KMS-11 (cell line): ENCODE results near the gene TRIM50.

Source experiments
- H2AFZ ChIP-seq: fragments of 200-600 bp; sonication (generic); 2 replicates; pipeline ENCODE4 v1.6.1; 2016; ENCODE audit warnings: antibody characterized with exemption, mixed run types, low read depth
- H3K27ac ChIP-seq: fragments of 200-600 bp; sonication (generic); 2 replicates; pipeline ENCODE4 v1.6.1; 2016; ENCODE audit warnings: mild to moderate bottlenecking, mixed run types
- H3K27me3 ChIP-seq: fragments of 200-600 bp; sonication (generic); 2 replicates; pipeline ENCODE4 v1.6.1; 2017; ENCODE audit warnings: mild to moderate bottlenecking, low read depth, mixed run types, moderate library complexity; ENCODE audit not compliant: insufficient read depth
- H3K36me3 ChIP-seq: fragments of 200-600 bp; sonication (generic); 2 replicates; pipeline ENCODE4 v1.6.1; 2017; ENCODE audit warnings: mild to moderate bottlenecking, mixed run types; ENCODE audit not compliant: insufficient read depth
- H3K4me1 ChIP-seq: fragments of 200-600 bp; sonication (generic); 2 replicates; pipeline ENCODE4 v1.6.1; 2016; ENCODE audit warnings: mild to moderate bottlenecking, low read depth, mixed run types; ENCODE audit not compliant: poor library complexity, severe bottlenecking
- H3K4me2 ChIP-seq: fragments of 200-600 bp; sonication (generic); 2 replicates; pipeline ENCODE4 v1.7.0; 2016; ENCODE audit warnings: mild to moderate bottlenecking, mixed run types
- H3K4me3 ChIP-seq: fragments of 200-600 bp; sonication (generic); IDR thresholded peaks from 2 replicates; pipeline ENCODE4 v1.6.1; 2017; ENCODE audit warnings: low read depth, low read length, mixed read lengths; ENCODE audit not compliant: insufficient read depth
- H3K79me2 ChIP-seq: fragments of 200-600 bp; sonication (generic); 2 replicates; pipeline ENCODE4 v1.6.1; 2016; ENCODE audit warnings: low read depth, mixed run types; ENCODE audit not compliant: insufficient read depth
- H3K9ac ChIP-seq: fragments of 200-600 bp; sonication (generic); 2 replicates; pipeline ENCODE4 v1.6.1; 2016; ENCODE audit warnings: mild to moderate bottlenecking, mixed run types
- H4K20me1 ChIP-seq: fragments of 200-600 bp; sonication (generic); 2 replicates; pipeline ENCODE4 v1.6.1; 2016; ENCODE audit warnings: mild to moderate bottlenecking, mixed run types; ENCODE audit not compliant: insufficient read depth
- CTCF ChIP-seq: fragments of 200-600 bp; sonication (generic); conservative IDR thresholded peaks from 2 replicates; pipeline ENCODE4 v1.6.1; 2017; ENCODE audit warnings: low read depth, mild to moderate bottlenecking, antibody characterized with exemption, low read length, moderate library complexity, mixed read lengths

Gene TRIM50

GRCh38 chr7:73358590-73359275 lies 30.9 kb upstream of the TRIM50 start:
- no peaks in the 10 kb centered on the region for H3K36me3 ChIP-seq
- H4K20me1 ChIP-seq: no peaks in the 10 kb centered on the region
- no peaks in the 10 kb centered on the region for H3K27me3 ChIP-seq
- H3K9ac ChIP-seq: no peak overlapping the region
- no peak for TF ChIP-seq CTCF
- no peak overlapping the region for H3K4me2 ChIP-seq
- no peak overlapping the region for H3K27ac ChIP-seq
- H3K4me1 ChIP-seq: no peaks in the 10 kb centered on the region
- H2AFZ ChIP-seq: no peak overlapping the region
- H3K79me2 ChIP-seq: no peaks in the 10 kb centered on the region
- H3K4me3 ChIP-seq: no peak overlapping the region

GRCh38 chr7:73356159-73356558 lies 28.3 kb upstream of the TRIM50 start:
- Histone ChIP-seq H2AFZ (no peak overlapping the region), H3K27me3 (no peaks in the 10 kb centered on the region), H3K4me2 (no peak overlapping the region), H3K36me3 (no peaks in the 10 kb centered on the region), H3K4me3 (no peak overlapping the region), H3K9ac (no peak overlapping the region), H3K79me2 (no peaks in the 10 kb centered on the region), H4K20me1 (no peaks in the 10 kb centered on the region), H3K27ac (no peak overlapping the region), H3K4me1 (no peaks in the 10 kb centered on the region)
- TF ChIP-seq CTCF: no peak

- H4K20me1 ChIP-seq: no peaks in the 10 kb centered on the region
Measured at GRCh38 chr7:73354821-73355220, 26.9 kb upstream of the TRIM50 start.

GRCh38 chr7:73354196-73354595 lies 26.3 kb upstream of the TRIM50 start:
- Histone ChIP-seq H3K4me2 (no peak overlapping the region), H3K9ac (no peak overlapping the region), H2AFZ (no peak overlapping the region), H3K27me3 (no peaks in the 10 kb centered on the region), H3K79me2 (no peaks in the 10 kb centered on the region), H3K36me3 (no peaks in the 10 kb centered on the region), H3K27ac (no peak overlapping the region), H4K20me1 (no peaks in the 10 kb centered on the region), H3K4me1 (no peaks in the 10 kb centered on the region), H3K4me3 (no peak overlapping the region)
- no peak for TF ChIP-seq CTCF

More at GRCh38 chr7:73354821-73355220, 26.9 kb upstream of the TRIM50 start:
- no peaks in the 10 kb centered on the region for H3K4me1 ChIP-seq
- TF ChIP-seq CTCF: no peak
- no peaks in the 10 kb centered on the region for H3K79me2 ChIP-seq
- H2AFZ ChIP-seq: no peak overlapping the region
- H3K27ac ChIP-seq: no peak overlapping the region
- H3K4me3 ChIP-seq: no peak overlapping the region
- no peaks in the 10 kb centered on the region for H3K27me3 ChIP-seq
- no peak overlapping the region for H3K9ac ChIP-seq
- H3K36me3 ChIP-seq: no peaks in the 10 kb centered on the region
- H3K4me2 ChIP-seq: no peak overlapping the region
